HG03095 (cell line): ENCODE data around the gene PALD1.
"Not testable (repeated sequence)": the region's sequence is repeated elsewhere in the genome, so short reads cannot be mapped to it uniquely, and the experiment has no call there.

ENCODE experiments used
- ATAC-seq: cut with Tn5 transposase; IDR thresholded peaks from one replicate; pipeline ENCODE4 v1.9.1; 2021; ENCODE audit warnings: moderate library complexity; ENCODE audit not compliant: unreplicated experiment

Gene PALD1

GRCh38 chr10:70481831-70482530 lies 3.4 kb downstream of the PALD1 start:
- ATAC-seq = no peak

GRCh38 chr10:70482982-70483760 lies 4.6 kb downstream of the PALD1 start:
- ATAC-seq = no peak

DNA sequence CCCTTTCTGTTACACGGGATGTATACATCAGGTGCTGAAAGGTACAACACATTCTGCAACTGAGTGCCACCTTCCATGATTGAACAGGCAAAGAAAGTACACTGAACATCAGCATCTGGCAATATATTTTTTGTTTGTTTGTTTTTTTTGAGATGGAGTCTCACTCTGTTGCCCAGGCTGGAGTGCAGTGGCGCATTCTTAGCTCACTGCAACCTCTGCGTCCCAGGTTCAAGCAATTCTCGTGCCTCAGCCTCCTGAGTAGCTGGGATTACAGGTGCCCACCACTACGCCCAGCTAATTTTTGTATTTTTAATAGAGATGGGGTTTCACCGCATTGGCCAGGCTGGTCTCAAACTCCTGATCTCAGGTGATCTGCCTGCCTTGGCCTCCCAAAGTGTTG lies 5.3 kb downstream of the PALD1 start:
- ATAC-seq = not testable (repeated sequence)

DNA sequence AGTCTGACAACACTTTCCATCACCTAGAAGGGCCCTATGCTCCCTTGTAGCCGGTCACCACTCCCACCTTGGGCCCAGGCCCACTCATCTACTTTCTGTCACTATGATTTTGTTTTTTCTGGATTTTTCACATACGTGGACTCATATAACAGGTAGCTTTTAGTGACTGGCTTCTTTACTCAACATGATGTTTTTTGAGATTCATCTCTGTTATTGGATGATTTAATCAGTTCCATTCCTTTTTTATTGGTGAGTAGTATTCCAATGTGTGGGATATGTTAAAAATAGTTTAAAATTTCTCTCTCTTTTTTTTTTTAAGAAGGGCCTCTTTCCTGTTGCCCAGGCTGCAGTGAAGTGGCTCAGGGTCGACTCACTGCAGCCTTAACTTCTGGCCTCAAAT lies 9.3 kb downstream of the PALD1 start:
- no peak for ATAC-seq

DNA sequence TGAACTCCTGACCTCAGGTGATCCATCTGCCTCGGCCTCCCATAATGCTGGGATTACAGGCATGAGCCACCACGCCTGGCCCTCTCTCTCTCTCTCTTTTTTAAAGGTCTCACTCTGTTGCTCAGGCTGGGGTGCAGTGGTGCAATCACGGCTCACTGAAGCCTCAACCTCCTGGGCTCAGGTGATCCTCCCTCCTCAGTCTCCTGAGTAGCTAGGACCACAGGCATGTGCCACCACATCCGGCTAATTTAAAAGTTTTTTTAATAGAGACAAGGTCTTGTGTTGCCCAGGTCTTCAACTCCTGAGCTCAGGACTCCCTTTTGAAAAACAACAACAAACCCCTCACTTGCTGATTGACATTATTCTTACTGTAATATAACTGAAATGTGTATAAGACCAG lies 11.6 kb downstream of the PALD1 start:
- ATAC-seq = no peak

- ATAC-seq = no peak
Observed at GRCh38 chr10:70491614-70492013, 13.0 kb downstream of the PALD1 start.

DNA sequence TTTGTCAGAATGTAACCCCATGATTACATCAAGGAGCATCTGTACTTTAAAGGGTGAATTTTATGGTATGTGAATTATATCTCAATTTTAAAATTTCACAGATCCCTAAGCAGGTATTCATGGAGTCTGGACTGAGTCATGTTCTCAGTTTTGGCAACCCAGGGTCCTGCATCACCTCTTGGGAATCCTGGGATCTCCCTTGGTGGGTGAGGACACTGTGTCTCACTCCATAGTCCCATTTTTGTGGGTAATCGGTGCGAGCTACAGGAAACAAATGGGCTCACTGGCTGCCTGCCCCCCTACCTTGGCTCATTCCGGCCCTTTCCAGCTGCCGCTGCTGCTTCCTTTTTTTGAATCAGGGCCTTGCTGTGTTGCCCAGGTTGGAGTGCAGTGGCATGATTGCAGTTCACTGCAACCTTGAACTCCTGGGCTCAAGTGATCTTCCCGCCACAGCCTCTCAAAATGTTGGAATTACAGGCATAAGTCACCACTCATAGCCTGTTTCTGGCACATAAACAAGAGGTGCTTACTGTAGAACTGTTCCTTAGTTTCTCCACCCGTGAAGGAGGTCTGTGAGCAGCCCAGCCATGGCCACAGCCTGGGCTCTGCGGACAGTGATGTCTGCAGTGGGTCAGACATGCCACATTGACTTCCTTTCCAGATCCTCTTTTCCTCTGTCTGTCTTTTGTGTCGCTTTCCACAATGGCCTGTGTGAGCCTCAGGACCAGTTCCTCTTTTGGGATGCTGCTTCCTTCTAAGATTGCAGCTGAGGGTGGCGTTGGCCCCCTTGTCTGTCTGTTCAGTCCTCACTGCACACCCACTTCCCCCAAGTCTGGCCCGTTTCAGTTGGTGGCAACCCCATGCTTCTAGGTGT lies 14.5 kb downstream of the PALD1 start:
- peak; percentile 21 for ATAC-seq

GRCh38 chr10:70493660-70494234 lies 15.2 kb downstream of the PALD1 start:
- peak; percentile 76 for ATAC-seq

- ATAC-seq = peak; percentile 7
Observed at GRCh38 chr10:70494536-70494935, 16.0 kb downstream of the PALD1 start.

DNA sequence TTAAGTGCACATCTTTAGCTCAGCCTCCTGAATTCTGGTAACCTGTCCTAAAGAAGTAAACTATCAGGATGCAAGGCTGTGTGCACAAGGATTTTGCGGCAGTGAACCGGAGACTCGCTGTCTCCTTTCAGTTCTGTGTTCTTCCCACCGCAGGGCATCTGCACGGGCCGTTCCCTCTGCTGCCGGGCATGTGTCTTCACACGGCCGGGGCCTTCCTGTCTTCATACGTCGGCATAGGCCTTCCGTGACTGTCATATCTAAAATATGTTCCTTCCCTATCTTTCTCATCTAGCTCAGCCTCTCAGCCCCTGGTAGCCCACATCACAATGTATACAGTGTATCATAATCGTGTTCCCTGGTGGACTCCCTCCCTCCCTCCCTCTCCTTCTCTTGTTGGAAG lies 16.4 kb downstream of the PALD1 start:
- peak; percentile 6 for ATAC-seq

DNA sequence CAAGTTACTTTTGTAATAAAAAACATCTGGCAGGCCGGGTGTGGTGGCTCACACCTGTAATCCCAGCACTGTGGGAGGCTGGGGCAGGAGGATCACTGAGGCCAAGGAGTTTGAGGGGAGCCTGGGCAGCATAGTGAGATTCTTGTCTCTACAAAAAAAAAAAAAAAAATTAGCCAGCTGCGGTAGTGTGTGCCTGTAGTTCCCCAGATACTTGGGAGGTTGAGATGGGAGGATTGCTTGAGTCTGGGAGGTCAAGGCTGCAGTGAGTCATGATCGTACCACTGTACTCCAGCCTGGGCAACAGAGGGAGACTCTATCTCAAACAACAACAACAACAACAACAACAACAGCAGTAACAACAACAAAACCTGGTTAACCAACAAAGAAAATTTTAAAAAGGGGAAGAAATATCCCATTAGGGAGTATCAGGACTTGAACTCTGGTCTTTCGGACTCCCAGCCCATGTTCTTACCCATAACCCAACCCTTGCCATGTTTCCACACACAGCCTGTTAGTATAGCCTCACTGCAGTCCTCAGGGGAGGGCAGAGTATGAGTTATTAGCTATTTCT lies 17.2 kb downstream of the PALD1 start:
- ATAC-seq = no peak

DNA sequence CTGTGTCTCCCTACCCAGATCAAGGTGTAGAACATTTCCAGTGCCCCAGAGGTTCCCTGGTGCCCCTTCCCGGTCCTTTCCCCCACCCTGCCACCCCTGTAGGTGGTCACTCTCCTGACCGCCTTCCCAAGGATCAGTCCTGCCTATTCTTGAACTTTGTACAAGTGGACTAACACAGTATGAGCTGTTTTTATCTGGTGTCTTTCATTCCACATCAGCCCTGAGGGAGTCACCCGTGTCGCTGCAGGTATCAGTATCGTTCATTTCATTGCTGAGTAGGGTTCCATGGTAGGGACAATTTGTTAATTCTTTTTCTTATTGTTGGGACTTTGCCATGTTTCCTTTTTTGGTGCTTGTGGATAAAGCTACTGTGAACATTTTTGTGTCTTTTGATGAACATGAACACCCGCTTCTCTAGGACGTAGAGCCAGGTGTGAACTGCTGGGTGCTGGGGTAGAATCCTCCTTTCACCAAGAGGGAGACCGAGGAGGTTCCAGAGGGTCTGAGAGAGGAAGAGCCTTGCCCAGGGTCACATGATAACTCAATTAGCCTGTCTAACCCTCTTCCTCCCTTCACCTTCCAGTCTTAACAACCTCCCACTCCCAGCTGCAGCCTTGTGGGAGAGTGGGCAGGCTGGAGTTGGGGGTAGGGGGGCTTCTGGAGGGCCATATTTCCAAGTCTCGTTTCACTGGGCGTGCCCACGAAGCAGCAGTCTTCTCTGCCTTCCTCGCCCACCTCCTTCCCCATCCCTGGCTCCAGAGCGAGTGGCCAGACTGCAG lies 18.0 kb downstream of the PALD1 start:
- no peak for ATAC-seq

GRCh38 chr10:70497120-70497545 lies 18.6 kb downstream of the PALD1 start:
- no peak for ATAC-seq

GRCh38 chr10:70498970-70499835 lies 20.6 kb downstream of the PALD1 start:
- no peak for ATAC-seq

- no peak for ATAC-seq
Observed at GRCh38 chr10:70499836-70500167, 21.2 kb downstream of the PALD1 start.

DNA sequence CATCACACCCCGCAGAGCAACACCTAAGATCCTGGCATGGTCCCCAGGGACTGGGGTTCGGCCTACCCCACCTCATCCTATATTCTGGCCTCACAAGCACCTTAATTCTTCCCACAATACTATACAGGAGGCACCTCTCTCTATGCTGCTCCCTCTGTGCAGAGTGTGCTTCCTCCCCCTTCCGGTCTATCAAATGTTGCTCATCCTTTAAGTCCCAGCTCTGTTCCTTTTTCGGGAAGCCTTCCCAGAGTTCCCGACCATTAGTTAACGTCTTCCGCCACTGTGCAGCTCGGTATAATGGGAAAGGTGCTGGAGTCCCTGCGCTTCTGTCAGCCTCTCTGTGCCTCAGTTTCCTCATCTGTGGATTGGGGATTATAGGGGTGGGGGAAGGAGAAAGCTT lies 21.8 kb downstream of the PALD1 start:
- ATAC-seq = no peak

DNA sequence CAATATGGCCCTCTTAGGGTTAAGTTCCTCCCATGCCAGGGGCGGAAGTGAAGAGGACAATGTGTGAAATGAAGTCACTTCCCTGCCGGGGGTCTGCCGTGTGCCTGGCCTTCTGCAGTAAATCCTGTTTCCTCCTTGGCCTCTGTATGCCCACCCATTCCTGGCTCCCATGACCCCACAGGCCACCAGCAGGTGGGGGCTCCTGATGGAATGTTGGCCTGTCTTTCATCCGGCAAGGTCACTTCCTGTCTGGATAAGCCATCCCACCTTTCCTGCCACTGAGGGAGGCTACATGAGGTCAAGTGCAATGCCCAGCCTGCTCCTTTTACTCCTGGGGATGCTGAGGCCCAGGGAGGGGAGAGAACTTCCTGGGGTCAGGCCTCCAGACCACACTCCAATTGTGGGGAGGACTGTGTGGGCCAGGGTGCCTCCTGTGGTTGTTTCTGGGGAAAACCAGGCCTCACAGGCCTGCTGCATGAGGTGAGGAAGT lies 22.3 kb downstream of the PALD1 start:
- ATAC-seq = no peak

DNA sequence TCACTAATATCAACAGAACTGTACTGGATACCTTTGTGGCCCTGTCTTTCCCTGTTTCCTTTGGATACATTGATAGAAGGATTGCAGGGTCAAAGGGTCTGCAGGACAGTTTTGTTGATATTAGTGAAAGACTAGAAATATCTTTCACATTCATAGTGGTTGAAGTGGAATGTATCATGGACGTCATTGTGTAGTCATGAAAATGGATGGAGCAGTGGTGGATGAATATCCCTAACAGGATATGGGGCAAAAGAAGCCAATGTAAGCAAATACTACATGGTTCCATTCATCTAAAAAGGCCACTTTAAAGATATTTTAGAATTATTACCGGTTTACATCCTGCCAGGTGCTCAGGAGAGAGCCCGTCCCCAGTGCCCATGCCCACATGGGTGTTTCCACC lies 23.8 kb downstream of the PALD1 start:
- no peak for ATAC-seq

DNA sequence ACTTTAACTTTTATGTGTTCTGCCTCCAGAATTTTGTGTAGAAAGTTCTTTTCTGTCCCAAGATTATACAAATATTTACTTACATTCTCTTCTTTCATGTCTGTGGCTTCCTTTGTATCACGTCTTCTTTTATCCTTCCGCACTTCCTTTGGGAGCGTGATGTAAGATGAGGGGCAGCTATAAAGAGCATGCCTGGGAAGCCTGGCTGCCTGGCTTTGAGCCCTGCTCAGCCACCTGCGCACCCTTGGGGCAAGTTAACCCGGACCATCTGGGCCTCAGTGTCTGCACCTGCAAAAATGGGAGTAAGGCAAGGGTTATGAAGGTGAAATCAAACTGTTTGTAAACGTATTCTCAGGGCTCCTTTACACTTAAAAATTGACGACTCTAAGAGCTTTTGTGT lies 25.2 kb downstream of the PALD1 start:
- no peak for ATAC-seq
